HT-29 (cell line): Measurements from ENCODE around the gene INPP5A. TPM values are rescaled to one million over a fixed set of nuclear protein-coding genes. Genes with fewer than 3 reads are reported as not detected.

Source experiments
- DNase-seq: peaks from one replicate; pipeline ENCODE4 v3.0.0-alpha.2; 2015; ENCODE audit warnings: low spot score
- total RNA-seq: library from RNA; depleted of rRNA; stranded (reverse); fragments of >200 nt; shearing (Covaris generic); gene quantifications from 2 replicates; pipeline ENCODE4 v1.2.3, GENCODE V29; 2014

Gene INPP5A
- total RNA-seq, 1 experiment from 2014 or later: 22.7 TPM

- DNase-seq: no peak
Measured at GRCh38 chr10:132656283-132657126, 118.9 kb downstream of the INPP5A start.

- no peak for DNase-seq
Measured at GRCh38 chr10:132657127-132657706, 119.6 kb downstream of the INPP5A start.

- DNase-seq: no peak
Measured at GRCh38 chr10:132657748-132658147, 120.2 kb downstream of the INPP5A start.

GRCh38 chr10:132658546-132659205 is 121.1 kb downstream of the INPP5A start:
- DNase-seq: no peak

- no peak for DNase-seq
Measured at GRCh38 chr10:132659206-132660091, 121.9 kb downstream of the INPP5A start.

GRCh38 chr10:132660385-132660784 is 122.8 kb downstream of the INPP5A start:
- no peak for DNase-seq

GRCh38 chr10:132662186-132662920 is 124.8 kb downstream of the INPP5A start:
- DNase-seq: no peak

GRCh38 chr10:132663666-132664365 is 126.2 kb downstream of the INPP5A start:
- no peak for DNase-seq

GRCh38 chr10:132664407-132664806 is 126.8 kb downstream of the INPP5A start:
- no peak for DNase-seq

GRCh38 chr10:132664883-132665282 is 127.3 kb downstream of the INPP5A start:
- no peak for DNase-seq

- no peak for DNase-seq
Measured at GRCh38 chr10:132665946-132666704, 128.5 kb downstream of the INPP5A start.

- no peak for DNase-seq
Measured at GRCh38 chr10:132666705-132667341, 129.2 kb downstream of the INPP5A start.

GRCh38 chr10:132667342-132668047 is 129.9 kb downstream of the INPP5A start:
- DNase-seq: no peak

- DNase-seq: no peak
Measured at GRCh38 chr10:132668048-132668394, 130.4 kb downstream of the INPP5A start.

GRCh38 chr10:132669208-132669861 is 131.7 kb downstream of the INPP5A start:
- no peak for DNase-seq

GRCh38 chr10:132670546-132671227 is 133.1 kb downstream of the INPP5A start:
- no peak for DNase-seq
